HepG2 (cell line): ENCODE results near the gene LLGL1. TPM values are rescaled to one million over a fixed set of nuclear protein-coding genes. Genes with fewer than 3 reads are reported as not detected.

Source experiments
- ATAC-seq: fragments of 200-7000 bp; cut with Tn5 transposase; 3 replicates; pipeline ENCODE4 v1.9.1; 2020; ENCODE audit warnings: mild to moderate bottlenecking, moderate library complexity
- BruUV-seq: library from RNA; stranded (reverse); fragments of 400-500 nt; replicated peaks from 2 replicates; lab custom pipeline; 2021; lab: Mats Ljungman, UMichigan
- CTCF ChIA-PET: fragments of 300-600 bp; formaldehyde crosslinking; extraction: SDS; loops from one replicate; lab custom pipeline; 2021; ENCODE audit warnings: low total read pairs, inconsistent platforms, low intra/inter-chr PET ratio; lab: Yijun Ruan, JAX
- POLR2A ChIA-PET: fragments of 350-600 bp; sonication (Branson Sonifier 250); formaldehyde crosslinking; loops from one replicate; lab custom pipeline; 2020; ENCODE audit warnings: antibody characterized with exemption, inconsistent platforms; lab: Yijun Ruan, JAX
- DNase-seq: peaks from one replicate; pipeline ENCODE4 v3.0.0-alpha.2; 2015; ENCODE audit warnings: low spot score
- FAIRE-seq: peaks from 3 replicates; lab custom pipeline; 2011; peaks lifted over from hg19 to GRCh38; lab: Jason Lieb, UNC
- H2AFZ ChIP-seq: one replicate; pipeline ENCODE4 v1.6.1; 2011; ENCODE audit warnings: low read length, inconsistent platforms
- H3K27ac ChIP-seq: fragments of 300-600 bp; 3 replicates; pipeline ENCODE4 v1.8.0; 2011; ENCODE audit warnings: mixed run types, mild to moderate bottlenecking, mixed read lengths, low read length, inconsistent platforms; ENCODE audit not compliant: insufficient read depth; ENCODE audit errors: extremely low read length
- H3K27me3 ChIP-seq, 2 experiments: fragments of 200-600 bp in 1 of 2; 2 replicates in 1 of 2; 3 replicates in 1 of 2; pipeline versions ENCODE4 v1.6.0 to v1.8.0; 2011; ENCODE audit warnings: low read length in 2 of 2, mild to moderate bottlenecking in 2 of 2, moderate library complexity in 2 of 2, inconsistent platforms in 1 of 2; ENCODE audit not compliant: insufficient read depth in 2 of 2, control insufficient read depth in 1 of 2
- H3K36me3 ChIP-seq, 2 experiments: fragments of 200-600 bp in 1 of 2; replicated peaks in 1 of 2; 2 replicates in 1 of 2; 3 replicates in 1 of 2; pipeline versions ENCODE4 v1.5.1 to v1.8.0; 2011; ENCODE audit warnings: low read length in 2 of 2, inconsistent platforms in 1 of 2; ENCODE audit not compliant: insufficient read depth in 2 of 2, control insufficient read depth in 1 of 2
- H3K4me1 ChIP-seq: 2 replicates; pipeline ENCODE4 v1.5.1; 2012; ENCODE audit warnings: low read length, inconsistent platforms; ENCODE audit not compliant: insufficient read depth
- H3K4me2 ChIP-seq: 2 replicates; pipeline ENCODE4 v1.6.0; 2011; ENCODE audit warnings: low read depth, low read length, inconsistent platforms
- H3K4me3 ChIP-seq, 3 experiments: fragments of 200-600 bp in 1 of 3; sonication (generic), shearing (Covaris generic) in 1 of 3; replicated peaks in 1 of 3; 2 replicates each; pipeline ENCODE4 v1.5.1; 2011 to 2016; ENCODE audit warnings: low read length in 3 of 3, inconsistent platforms in 2 of 3, low read depth in 2 of 3, mild to moderate bottlenecking in 2 of 3, control low read depth in 1 of 3, mixed read lengths in 1 of 3; ENCODE audit not compliant: insufficient read depth in 1 of 3
- H3K79me2 ChIP-seq: one replicate; pipeline ENCODE4 v1.6.1; 2011; ENCODE audit warnings: low read length, inconsistent platforms; ENCODE audit not compliant: insufficient read depth
- H3K9ac ChIP-seq: 2 replicates; pipeline ENCODE4 v1.6.0; 2011; ENCODE audit warnings: mild to moderate bottlenecking, low read depth, low read length, inconsistent platforms; ENCODE audit not compliant: insufficient read depth
- H3K9me3 ChIP-seq: 2 replicates; pipeline ENCODE4 v1.5.1; 2012; ENCODE audit warnings: mild to moderate bottlenecking, low read length
- H4K20me1 ChIP-seq: 2 replicates; pipeline ENCODE4 v1.6.0; 2011; ENCODE audit warnings: inconsistent platforms, mild to moderate bottlenecking, low read length, moderate library complexity; ENCODE audit not compliant: insufficient read depth
- AGO2 ChIP-seq: fragments of 200-400 bp; formaldehyde crosslinking; optimal IDR thresholded peaks from 2 replicates; pipeline ENCODE3; 2017; ENCODE audit warnings: mild to moderate bottlenecking, low read depth, low read length, moderate library complexity
- CEBPG ChIP-seq: IDR thresholded peaks from 2 replicates; pipeline ENCODE4 v1.6.1; 2016
- FOXM1 ChIP-seq: sonication (generic); formaldehyde crosslinking; IDR thresholded peaks from 2 replicates; pipeline ENCODE4 v1.5.0; 2020; ENCODE audit warnings: missing genetic modification reagents
- IKZF1 ChIP-seq: fragments of 450-650 bp; IDR thresholded peaks from 2 replicates; pipeline ENCODE4 v1.7.1; 2016
- JUN ChIP-seq: sonication (generic); formaldehyde crosslinking; IDR thresholded peaks from 2 replicates; pipeline ENCODE4 v1.4.0; 2020; ENCODE audit warnings: mild to moderate bottlenecking, missing genetic modification reagents
- KLF11 ChIP-seq: IDR thresholded peaks from 2 replicates; pipeline ENCODE4 v1.6.1; 2016; ENCODE audit warnings: missing compliant biosample characterization
- KLF9 ChIP-seq: IDR thresholded peaks from 2 replicates; pipeline ENCODE4 v1.6.1; 2016; ENCODE audit warnings: low read depth
- MTERF4 ChIP-seq: sonication (generic); formaldehyde crosslinking; IDR thresholded peaks from 2 replicates; pipeline ENCODE4 v1.8.0; 2023; ENCODE audit warnings: mild to moderate bottlenecking, missing genetic modification reagents
- SMAD3 ChIP-seq: sonication (generic); formaldehyde crosslinking; IDR thresholded peaks from 2 replicates; pipeline ENCODE4 v1.4.0; 2020; ENCODE audit warnings: missing genetic modification reagents
- SOX6 ChIP-seq, 2 experiments: fragments of 450-650 bp in 1 of 2; sonication (generic) in 1 of 2; formaldehyde crosslinking in 1 of 2; IDR thresholded peaks; 2 replicates each; pipeline versions ENCODE4 v1.4.0 to v1.6.1; 2017 to 2020; ENCODE audit warnings: antibody characterized with exemption in 1 of 2, mild to moderate bottlenecking in 1 of 2, missing genetic modification reagents in 1 of 2
- TBX2 ChIP-seq: sonication (generic); formaldehyde crosslinking; IDR thresholded peaks from 2 replicates; pipeline ENCODE4 v1.5.0; 2020; ENCODE audit warnings: missing genetic modification reagents, mild to moderate bottlenecking, borderline replicate concordance
- ZBTB25 ChIP-seq: IDR thresholded peaks from 2 replicates; pipeline ENCODE4 v1.6.1; 2018; ENCODE audit warnings: missing genetic modification reagents
- ZBTB33 ChIP-seq: sonication (generic); formaldehyde crosslinking; IDR thresholded peaks from 2 replicates; pipeline ENCODE4 v1.4.0; 2020; ENCODE audit warnings: missing genetic modification reagents
- ZNF362 ChIP-seq: sonication (generic); formaldehyde crosslinking; IDR thresholded peaks from 2 replicates; pipeline ENCODE4 v1.4.0; 2020; ENCODE audit warnings: missing genetic modification reagents, mild to moderate bottlenecking, borderline replicate concordance
- ZNF367 ChIP-seq: sonication (generic); formaldehyde crosslinking; IDR thresholded peaks from 2 replicates; pipeline ENCODE4 v1.4.0; 2020; ENCODE audit warnings: missing genetic modification reagents, borderline replicate concordance
- ZNF563 ChIP-seq: sonication (generic); formaldehyde crosslinking; IDR thresholded peaks from 2 replicates; pipeline ENCODE4 v1.8.0; 2022; ENCODE audit warnings: mild to moderate bottlenecking, moderate library complexity, missing genetic modification reagents
- ZNF782 ChIP-seq: sonication (generic); formaldehyde crosslinking; IDR thresholded peaks from 2 replicates; pipeline ENCODE4 v1.4.0; 2020; ENCODE audit warnings: missing genetic modification reagents, mild to moderate bottlenecking, borderline replicate concordance
- WGBS: methylation state at CpG from one replicate; pipeline ENCODE4 v1.1.6; 2017; ENCODE audit warnings: low lambda C conversion rate; 5-methylcytosine and 5-hydroxymethylcytosine counted together
- in situ Hi-C: cut with HindIII; loops from 2 replicates; pipeline ENCODE4 v1.10.0; 2017; ENCODE audit warnings: low pct_unique_long_range_greater_than_20kb; ENCODE audit not compliant: extremely low pct_ligation_motif_present
- intact Hi-C: fragments of 100-400 bp; cut with micrococcal nuclease; formaldehyde crosslinking; loops from one replicate; pipeline ENCODE4 v1.10.0; 2022; ENCODE audit not compliant: unreplicated experiment
- polyA plus RNA-seq, 8 experiments: library from polyadenylated mRNA; depleted of rRNA in 3 of 8; stranded (reverse) in 7 of 8; unstranded in 1 of 8; fragments of >200 nt; fragmentation: Illumina TruSeq in 4 of 8; extraction: Trizol in 4 of 8; gene quantifications; 2 replicates each; pipeline versions ENCODE4 v1.2.1 to v1.2.3, GENCODE V29; 2011 to 2016; ENCODE audit warnings: low read depth in 4 of 8, missing spikeins in 1 of 8, mixed read lengths in 1 of 8; ENCODE audit not compliant: insufficient read depth in 1 of 8
- total RNA-seq, 5 experiments: library from RNA; depleted of rRNA; stranded (reverse); fragments of >200 nt; fragmentation: Illumina TruSeq; extraction: Trizol; gene quantifications; 2 replicates each; pipeline ENCODE4 v1.2.3, GENCODE V29; 2016; ENCODE audit warnings: low read depth in 1 of 5

LLGL1 gene
- total and polyA plus RNA-seq, 2 of the 13 experiments (the other 11 are each of a cell fraction or from before 2014, with no cell fraction given), result 15.0 to 15.3 TPM

- 0% methylated on average over 7 of the region's 92 CpGs for WGBS
- peak overlapping the region; percentile 80 to 96 (median 81) for H3K4me3 ChIP-seq
- peak overlapping the region; percentile 87 for H3K9ac ChIP-seq
- peaks cover 50% of the 10 kb centered on the region for H3K79me2 ChIP-seq
- H3K36me3 ChIP-seq, result peaks cover 3 to 20% of the 10 kb centered on the region in 2 experiments; a peak in 4 of 5 replicates
- BruUV-seq, result no TSS peak
- in situ Hi-C loops (no loop called here), intact Hi-C loops (no loop called here)
- POLR2A ChIA-PET, result interaction anchor here (1.1 to 2.6 kb wide), 15 partner anchors 7 to 674 kb away, joined by 3 to 29 read pairs (median 4); partner anchors contain the start of genes DRC3, LLGL1, PRPSAP2 and SHMT1
- H3K27ac ChIP-seq, result peak overlapping the region; percentile 96
- H3K4me1 ChIP-seq, result peaks cover 60% of the 10 kb centered on the region
- no peak for DNase-seq
- H3K4me2 ChIP-seq, result peak overlapping the region; percentile 99
- H4K20me1 ChIP-seq, result peaks cover 46% of the 10 kb centered on the region
- H3K9me3 ChIP-seq, result no peaks in the 10 kb centered on the region
- H2AFZ ChIP-seq, result no peak overlapping the region
- ATAC-seq, result peak; percentile 10
- no peak for FAIRE-seq
- H3K27me3 ChIP-seq, result no peaks in the 10 kb centered on the region
- CTCF ChIA-PET, result no interaction called here
- TF ChIP-seq ZNF563, result peak; percentile 57; the same call in 1 of the 2 replicates
- no peak for TF ChIP-seq CEBPG (CRISPR knock-in tag)
- TF ChIP-seq IKZF1, result no peak
- TF ChIP-seq AGO2, result peak; percentile 33
- no peak for TF ChIP-seq FOXM1 (CRISPR knock-in tag)
- TF ChIP-seq KLF9 (CRISPR knock-in tag), result no peak
- no peak for TF ChIP-seq ZNF367 (CRISPR knock-in tag)
- no peak for TF ChIP-seq ZBTB25
- TF ChIP-seq ZNF362 (CRISPR knock-in tag), result peak; percentile 34; the same call in 1 of the 2 replicates
- 0 out of 2 replicates have a peak, but pooled peaks have one; percentile 15 for TF ChIP-seq TBX2 (CRISPR knock-in tag)
- 0 out of 2 replicates have a peak, but pooled peaks have one; percentile 0 for TF ChIP-seq MTERF4 (CRISPR knock-in tag)
- TF ChIP-seq SMAD3 (CRISPR knock-in tag), result no peak
- TF ChIP-seq SOX6 (IDR thresholded peaks at IDR 0.05), result no peak
- TF ChIP-seq SOX6 (CRISPR knock-in tag; IDR thresholded peaks at IDR 0.05), result peak; percentile 15; the same call in 1 of the 2 replicates
- no peak for TF ChIP-seq ZBTB33 (CRISPR knock-in tag)
- no peak for TF ChIP-seq KLF11
- no peak for TF ChIP-seq JUN
- 0 out of 2 replicates have a peak, but pooled peaks have one; percentile 15 for TF ChIP-seq ZNF782 (CRISPR knock-in tag)
These were observed 41.0 kb upstream of the LLGL1 start for GRCh38 chr17:18184143-18185031.
